HepG2 (cell line): ENCODE data around the gene SLC16A13.

ENCODE experiments used
- KAT2B ChIP-seq: fragments of 150-350 bp; IDR thresholded peaks from 2 replicates; pipeline ENCODE4 v1.6.1; 2014; ENCODE audit warnings: low read depth, low read length, borderline replicate concordance
- NR1H2 ChIP-seq: sonication (generic); formaldehyde crosslinking; IDR thresholded peaks from 2 replicates; pipeline ENCODE4 v1.8.1; 2022; ENCODE audit warnings: low read depth, missing genetic modification reagents, borderline replicate concordance
- TF ChIP-seq, protein P1 (sequence below): sonication (generic); formaldehyde crosslinking; IDR thresholded peaks from 2 replicates; pipeline ENCODE4 v1.5.0; 2020; ENCODE audit warnings: mild to moderate bottlenecking, missing genetic modification reagents, moderate library complexity

GRCh38 chr17:7011415-7011814 lies 24.4 kb upstream of the SLC16A13 start:
- TF ChIP-seq KAT2B = no peak
- TF ChIP-seq NR1H2 = no peak
- TF ChIP-seq, protein P1, sequence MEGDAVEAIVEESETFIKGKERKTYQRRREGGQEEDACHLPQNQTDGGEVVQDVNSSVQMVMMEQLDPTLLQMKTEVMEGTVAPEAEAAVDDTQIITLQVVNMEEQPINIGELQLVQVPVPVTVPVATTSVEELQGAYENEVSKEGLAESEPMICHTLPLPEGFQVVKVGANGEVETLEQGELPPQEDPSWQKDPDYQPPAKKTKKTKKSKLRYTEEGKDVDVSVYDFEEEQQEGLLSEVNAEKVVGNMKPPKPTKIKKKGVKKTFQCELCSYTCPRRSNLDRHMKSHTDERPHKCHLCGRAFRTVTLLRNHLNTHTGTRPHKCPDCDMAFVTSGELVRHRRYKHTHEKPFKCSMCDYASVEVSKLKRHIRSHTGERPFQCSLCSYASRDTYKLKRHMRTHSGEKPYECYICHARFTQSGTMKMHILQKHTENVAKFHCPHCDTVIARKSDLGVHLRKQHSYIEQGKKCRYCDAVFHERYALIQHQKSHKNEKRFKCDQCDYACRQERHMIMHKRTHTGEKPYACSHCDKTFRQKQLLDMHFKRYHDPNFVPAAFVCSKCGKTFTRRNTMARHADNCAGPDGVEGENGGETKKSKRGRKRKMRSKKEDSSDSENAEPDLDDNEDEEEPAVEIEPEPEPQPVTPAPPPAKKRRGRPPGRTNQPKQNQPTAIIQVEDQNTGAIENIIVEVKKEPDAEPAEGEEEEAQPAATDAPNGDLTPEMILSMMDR (CRISPR knock-in tag) = no peak
